ENCODE results near the gene AGBL3. TPM values are rescaled to one million over a fixed set of nuclear protein-coding genes. Genes with fewer than 3 reads are reported as not detected.
"Not testable (repeated sequence)": the region's sequence is repeated elsewhere in the genome, so short reads cannot be mapped to it uniquely, and the experiment has no call there.

AGBL3 gene
- total and polyA plus RNA-seq, 3 donors from 2014 or later = 10.0 to 21.6 (median 13.9) TPM

DNA sequence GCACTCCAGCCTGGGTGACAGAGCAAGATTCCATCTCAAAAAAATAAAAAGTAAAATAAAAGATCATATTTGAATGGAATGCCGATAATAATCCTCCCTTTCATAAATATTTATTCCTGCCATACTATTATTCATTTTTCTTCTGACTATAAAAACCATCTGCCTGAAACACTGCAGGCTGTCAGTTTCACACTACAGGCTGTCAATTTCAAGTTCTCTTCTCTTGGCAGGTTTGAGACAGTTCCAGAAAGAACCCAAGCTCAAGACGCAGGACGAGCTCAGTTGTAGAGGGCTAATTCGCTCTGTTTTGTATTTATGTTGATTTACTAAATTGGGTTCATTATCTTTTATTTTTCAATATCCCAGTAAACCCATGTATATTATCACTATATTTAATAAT is 18.2 kb upstream of the AGBL3 start:
- TF ChIP-seq POLR2A (IDR thresholded peaks at IDR 0.05) = no peak
- TF ChIP-seq, protein P1, sequence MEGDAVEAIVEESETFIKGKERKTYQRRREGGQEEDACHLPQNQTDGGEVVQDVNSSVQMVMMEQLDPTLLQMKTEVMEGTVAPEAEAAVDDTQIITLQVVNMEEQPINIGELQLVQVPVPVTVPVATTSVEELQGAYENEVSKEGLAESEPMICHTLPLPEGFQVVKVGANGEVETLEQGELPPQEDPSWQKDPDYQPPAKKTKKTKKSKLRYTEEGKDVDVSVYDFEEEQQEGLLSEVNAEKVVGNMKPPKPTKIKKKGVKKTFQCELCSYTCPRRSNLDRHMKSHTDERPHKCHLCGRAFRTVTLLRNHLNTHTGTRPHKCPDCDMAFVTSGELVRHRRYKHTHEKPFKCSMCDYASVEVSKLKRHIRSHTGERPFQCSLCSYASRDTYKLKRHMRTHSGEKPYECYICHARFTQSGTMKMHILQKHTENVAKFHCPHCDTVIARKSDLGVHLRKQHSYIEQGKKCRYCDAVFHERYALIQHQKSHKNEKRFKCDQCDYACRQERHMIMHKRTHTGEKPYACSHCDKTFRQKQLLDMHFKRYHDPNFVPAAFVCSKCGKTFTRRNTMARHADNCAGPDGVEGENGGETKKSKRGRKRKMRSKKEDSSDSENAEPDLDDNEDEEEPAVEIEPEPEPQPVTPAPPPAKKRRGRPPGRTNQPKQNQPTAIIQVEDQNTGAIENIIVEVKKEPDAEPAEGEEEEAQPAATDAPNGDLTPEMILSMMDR (IDR thresholded peaks at IDR 0.05) = no peak
- Histone ChIP-seq H3K4me3 (no peak overlapping the region), H3K9me3 (no peaks in the 10 kb centered on the region), H3K27me3 (no peaks in the 10 kb centered on the region), H3K36me3 (ENCODE audit: low read depth, missing control alignments) (no peaks in the 10 kb centered on the region), H3K4me1 (no peaks in the 10 kb centered on the region), H3K27ac (no peak overlapping the region)
- 93 to 94% methylated on average over 4 of the region's 4 CpGs for WGBS, 2 donors
- DNase-seq = no peak
- intact Hi-C loops (cut with DNase I; ENCODE audit: low total_unique reads) = no loop called here

DNA sequence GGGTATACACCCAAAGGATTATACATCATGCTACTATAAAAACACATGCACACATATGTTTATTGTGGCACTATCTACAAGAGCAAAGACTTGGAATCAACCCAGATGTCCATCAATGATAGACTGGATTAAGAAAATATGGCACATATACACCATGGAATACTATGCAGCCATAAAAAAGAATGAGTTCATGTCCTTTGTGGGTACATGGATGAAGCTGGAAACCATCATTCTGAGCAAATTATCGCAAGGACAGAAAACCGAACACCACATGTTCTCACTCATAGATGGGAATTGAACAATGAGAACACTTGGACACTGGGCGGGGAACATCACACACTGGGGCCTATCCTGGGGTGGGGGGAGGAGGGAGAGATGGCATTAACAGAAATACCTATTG is 4.7 kb upstream of the AGBL3 start:
- 98 to 100% methylated on average over 3 of the region's 3 CpGs for WGBS, 2 donors

DNA sequence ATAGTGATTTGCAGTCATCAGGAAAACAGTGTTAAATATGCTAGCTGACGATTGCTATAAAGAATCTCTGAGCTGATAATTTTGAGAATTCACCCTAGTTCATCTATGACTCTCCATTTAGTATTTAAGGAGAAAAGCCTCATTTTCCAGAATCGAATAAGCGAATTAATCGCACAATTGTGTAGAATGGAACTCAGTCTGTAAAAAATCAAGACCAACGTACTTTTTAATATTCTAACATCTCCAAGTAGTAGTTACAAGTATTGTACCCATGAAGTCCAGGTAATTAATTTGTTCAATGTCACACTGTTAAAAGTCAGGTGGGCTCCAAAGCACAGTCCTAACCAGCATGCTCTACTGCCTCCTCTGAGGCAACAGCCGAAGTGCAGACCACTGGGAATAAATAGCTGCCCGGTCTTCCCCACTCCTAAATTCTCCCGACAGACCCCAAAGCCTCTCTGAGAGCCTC is 380 bp upstream of the AGBL3 start:
- intact Hi-C loops (cut with DNase I; ENCODE audit: low total_unique reads) = loop anchor here (10.0 kb wide), 1 partner anchor 179 kb away; no protein-coding TSS in a partner anchor
- H3K27ac ChIP-seq = peak overlapping the region; percentile 89 to 92
- no peak for DNase-seq
- 28 to 43% methylated on average over 8 of the region's 8 CpGs for WGBS, 2 donors
- no peaks in the 10 kb centered on the region for H3K27me3 ChIP-seq
- H3K4me1 ChIP-seq = no peaks in the 10 kb centered on the region
- no peaks in the 10 kb centered on the region for H3K9me3 ChIP-seq
- peak overlapping the region; percentile 74 to 82 for H3K4me3 ChIP-seq
- TF ChIP-seq, protein P1 (IDR thresholded peaks at IDR 0.05) = no peak
- no peak for TF ChIP-seq POLR2A (IDR thresholded peaks at IDR 0.05)
- H3K36me3 ChIP-seq (ENCODE audit: low read depth, missing control alignments) = no peaks in the 10 kb centered on the region

More for the DNA sequence above, 4.7 kb upstream of the AGBL3 start:
- not testable (repeated sequence) for H3K36me3 ChIP-seq (ENCODE audit: low read depth, missing control alignments); H3K4me1 ChIP-seq; H3K9me3 ChIP-seq; DNase-seq; H3K27ac ChIP-seq; H3K4me3 ChIP-seq; H3K27me3 ChIP-seq
- intact Hi-C loops (cut with DNase I; ENCODE audit: low total_unique reads) = loop anchor here (10.0 kb wide), 1 partner anchor 183 kb away; no protein-coding TSS in a partner anchor

DNA sequence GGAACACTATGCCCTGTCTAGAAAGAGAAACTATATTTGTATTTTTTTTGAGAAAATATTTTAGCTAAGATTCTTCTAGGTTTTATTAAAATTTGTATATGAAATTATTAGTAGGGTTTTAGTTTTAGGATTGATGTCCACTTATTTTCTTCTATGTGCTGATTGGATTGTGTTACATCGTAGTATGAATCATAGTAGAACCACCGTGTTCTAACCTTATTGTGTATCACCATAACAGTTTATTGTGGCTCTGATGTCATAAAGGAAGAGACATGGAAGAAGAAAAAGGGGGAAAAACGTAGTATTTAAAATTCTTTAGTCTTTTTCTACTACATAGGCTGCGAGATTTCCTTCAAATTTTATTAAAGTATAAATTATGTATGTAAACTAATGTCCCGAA is 1.9 kb downstream of the AGBL3 start:
- no peak for TF ChIP-seq POLR2A (IDR thresholded peaks at IDR 0.05)
- TF ChIP-seq, protein P1 (IDR thresholded peaks at IDR 0.05) = no peak
- intact Hi-C loops (cut with DNase I; ENCODE audit: low total_unique reads) = loop anchor here (10.0 kb wide), 1 partner anchor 177 kb away; no protein-coding TSS in a partner anchor
- H3K36me3 ChIP-seq (ENCODE audit: low read depth, missing control alignments) = no peaks in the 10 kb centered on the region
- no peaks in the 10 kb centered on the region for H3K27me3 ChIP-seq
- peaks cover 7% of the 10 kb centered on the region for H3K4me1 ChIP-seq
- no peak overlapping the region for H3K4me3 ChIP-seq
- DNase-seq = no peak
- WGBS, 2 donors = 86 to 87% methylated on average over 5 of the region's 5 CpGs
- H3K27ac ChIP-seq = no peak overlapping the region
- H3K9me3 ChIP-seq = no peaks in the 10 kb centered on the region

- intact Hi-C loops (cut with DNase I; ENCODE audit: low total_unique reads) = no loop called here
- no peak for TF ChIP-seq POLR2A (IDR thresholded peaks at IDR 0.05)
- TF ChIP-seq, protein P1 (IDR thresholded peaks at IDR 0.05) = no peak
- WGBS, 2 donors = 68% methylated on average over 2 of the region's 2 CpGs
- Histone ChIP-seq H3K27me3 (no peaks in the 10 kb centered on the region), H3K27ac (peak overlapping the region in 1 of 2 donors; percentile 41), H3K4me3 (no peak overlapping the region), H3K4me1 (peaks cover 15% of the 10 kb centered on the region), H3K36me3 (ENCODE audit: low read depth, missing control alignments) (no peaks in the 10 kb centered on the region), H3K9me3 (no peaks in the 10 kb centered on the region)
- no peak for DNase-seq
Observed at GRCh38 chr7:134991469-134992339, 5.4 kb downstream of the AGBL3 start.
